Measurements from ENCODE around the gene TNRC18.
"Not testable (repeated sequence)": the region's sequence is repeated elsewhere in the genome, so short reads cannot be mapped to it uniquely, and the experiment has no call there.

GRCh38 chr7:5263066-5263465, 160.6 kb downstream of the TNRC18 start:
- not testable (repeated sequence) for TF ChIP-seq CTCF (IDR thresholded peaks at IDR 0.05; ENCODE audit: extremely low read depth in 1 of 2, insufficient read depth in 1 of 2, low read depth in 1 of 2, low read length in 2 of 2); POLR2A (IDR thresholded peaks at IDR 0.05; ENCODE audit: low read depth, low read length); EZH2 (IDR thresholded peaks at IDR 0.05; ENCODE audit: borderline replicate concordance, low read depth, low read length, severe bottlenecking); MAX (IDR thresholded peaks at IDR 0.05; ENCODE audit: insufficient read depth, insufficient read length); POLR2AphosphoS5 (IDR thresholded peaks at IDR 0.05; ENCODE audit: insufficient read depth, low read depth, low read length); MYC (IDR thresholded peaks at IDR 0.05; ENCODE audit: low read depth, low read length); FOS (IDR thresholded peaks at IDR 0.05; ENCODE audit: borderline replicate concordance, insufficient read depth, low read length)
